LNCaP clone FGC (cell line): ENCODE results near the gene ARID1B.

ENCODE experiments used
- DNase-seq: peaks from one replicate; pipeline ENCODE4 v3.0.0-alpha.2; 2011; ENCODE audit warnings: low read depth
- H3K4me3 ChIP-seq: 2 replicates; pipeline ENCODE4 v1.5.1; 2011; ENCODE audit warnings: mild to moderate bottlenecking, low read depth, low read length, control low read depth
- TF ChIP-seq, protein P1 (sequence below): IDR thresholded peaks from 2 replicates; pipeline ENCODE4 v1.5.1; 2012; ENCODE audit warnings: mild to moderate bottlenecking; ENCODE audit not compliant: control insufficient read depth, insufficient read depth; ENCODE audit errors: extremely low read depth

ARID1B gene

DNA sequence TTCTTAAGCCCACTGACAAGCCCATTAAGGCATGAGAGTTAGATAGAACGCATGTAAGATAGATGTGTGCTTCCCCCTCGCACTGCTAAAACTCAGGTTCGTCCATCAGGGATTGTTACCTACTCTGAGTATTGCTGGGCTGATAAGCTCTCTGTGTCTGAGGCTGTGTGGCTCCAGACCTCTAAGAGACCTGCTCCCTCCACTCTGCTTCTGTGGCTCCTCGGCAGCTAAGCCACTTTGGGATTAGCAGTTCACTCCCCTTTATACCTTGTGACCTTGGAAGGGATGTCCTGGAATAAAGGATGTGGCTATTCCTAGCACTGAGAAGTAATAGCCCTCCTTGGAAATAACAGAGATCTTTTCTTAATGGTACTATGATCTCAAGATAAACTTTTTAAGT, 381.3 kb downstream of the ARID1B start:
- no peak overlapping the region for H3K4me3 ChIP-seq
- no peak for DNase-seq
- TF ChIP-seq, protein P1, sequence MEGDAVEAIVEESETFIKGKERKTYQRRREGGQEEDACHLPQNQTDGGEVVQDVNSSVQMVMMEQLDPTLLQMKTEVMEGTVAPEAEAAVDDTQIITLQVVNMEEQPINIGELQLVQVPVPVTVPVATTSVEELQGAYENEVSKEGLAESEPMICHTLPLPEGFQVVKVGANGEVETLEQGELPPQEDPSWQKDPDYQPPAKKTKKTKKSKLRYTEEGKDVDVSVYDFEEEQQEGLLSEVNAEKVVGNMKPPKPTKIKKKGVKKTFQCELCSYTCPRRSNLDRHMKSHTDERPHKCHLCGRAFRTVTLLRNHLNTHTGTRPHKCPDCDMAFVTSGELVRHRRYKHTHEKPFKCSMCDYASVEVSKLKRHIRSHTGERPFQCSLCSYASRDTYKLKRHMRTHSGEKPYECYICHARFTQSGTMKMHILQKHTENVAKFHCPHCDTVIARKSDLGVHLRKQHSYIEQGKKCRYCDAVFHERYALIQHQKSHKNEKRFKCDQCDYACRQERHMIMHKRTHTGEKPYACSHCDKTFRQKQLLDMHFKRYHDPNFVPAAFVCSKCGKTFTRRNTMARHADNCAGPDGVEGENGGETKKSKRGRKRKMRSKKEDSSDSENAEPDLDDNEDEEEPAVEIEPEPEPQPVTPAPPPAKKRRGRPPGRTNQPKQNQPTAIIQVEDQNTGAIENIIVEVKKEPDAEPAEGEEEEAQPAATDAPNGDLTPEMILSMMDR = no peak

DNA sequence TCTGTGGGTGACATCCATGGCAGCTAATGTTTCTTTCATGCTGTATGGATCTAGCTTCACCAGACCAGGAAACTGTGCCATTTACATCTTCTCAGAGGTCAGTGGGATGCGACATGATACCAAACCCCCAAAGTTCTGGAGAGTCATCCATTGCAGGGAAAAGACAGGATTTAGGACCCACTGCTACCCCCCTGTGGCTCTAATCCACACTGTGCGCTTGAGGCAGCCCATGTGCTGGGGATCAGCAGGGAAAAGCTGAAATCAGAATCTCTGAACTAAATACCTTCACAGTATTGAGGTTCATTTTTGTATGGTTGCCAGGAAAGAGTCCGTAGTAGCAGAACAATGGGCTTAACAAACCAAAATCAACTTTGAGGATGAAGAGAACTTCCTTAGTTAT, 381.7 kb downstream of the ARID1B start:
- DNase-seq = no peak
- H3K4me3 ChIP-seq = no peak overlapping the region
- TF ChIP-seq, protein P1 = no peak

DNA sequence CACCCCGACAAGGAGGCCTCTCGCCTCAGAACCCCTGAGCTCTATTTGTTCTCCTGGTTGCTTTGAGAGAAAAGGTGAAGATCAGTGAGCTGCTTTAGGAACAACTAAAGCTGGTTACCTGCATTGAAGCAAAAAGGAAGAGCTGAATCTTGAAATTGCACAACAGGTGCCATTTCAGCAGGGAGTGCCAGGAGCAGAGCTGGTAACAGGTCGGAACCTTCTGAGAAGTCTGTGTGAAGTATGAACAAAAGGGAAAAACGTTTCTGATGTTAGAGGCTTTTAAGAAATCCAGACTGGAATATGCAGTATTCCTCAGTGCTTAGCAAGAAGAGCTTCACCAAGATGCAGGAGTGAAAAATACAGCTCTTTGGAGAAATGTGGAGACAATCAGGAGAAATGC, 382.2 kb downstream of the ARID1B start:
- no peak for DNase-seq
- H3K4me3 ChIP-seq = no peak overlapping the region
- TF ChIP-seq, protein P1 = no peak

GRCh38 chr6:157161912-157162311, 384.7 kb downstream of the ARID1B start:
- TF ChIP-seq, protein P1 = no peak
- no peak overlapping the region for H3K4me3 ChIP-seq
- no peak for DNase-seq

DNA sequence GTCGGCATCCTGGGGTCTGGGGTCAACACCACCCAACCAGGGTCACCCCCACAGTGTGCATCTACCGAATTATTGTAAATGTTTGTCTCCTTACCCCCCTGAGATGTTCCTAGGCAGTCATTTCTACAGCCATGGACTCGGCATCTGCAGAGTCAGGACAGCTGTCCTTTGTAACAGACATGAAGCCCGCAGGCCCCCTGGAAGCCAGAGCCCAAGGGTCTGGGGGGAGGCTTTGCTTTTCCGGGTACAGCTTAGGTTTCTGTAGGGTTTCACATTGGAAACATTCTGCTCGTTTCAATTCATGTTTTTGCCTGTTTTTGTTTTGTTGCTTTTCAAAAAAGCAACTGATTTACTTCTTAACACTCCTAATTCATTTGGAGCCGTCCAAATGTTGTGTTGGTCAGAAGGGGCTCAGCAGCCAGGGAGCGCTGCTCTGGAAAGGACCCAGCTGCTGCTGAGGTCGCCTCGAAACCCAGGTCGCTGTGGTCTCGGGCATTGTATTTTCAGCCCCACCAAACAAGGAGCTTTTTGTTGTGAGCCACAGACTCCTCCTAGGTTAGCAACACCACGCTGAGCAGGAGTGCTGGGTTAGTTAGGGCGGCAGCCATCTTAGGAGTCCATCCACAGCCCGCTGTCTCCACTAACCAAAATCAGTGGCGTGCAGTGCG, 385.7 kb downstream of the ARID1B start:
- no peak overlapping the region for H3K4me3 ChIP-seq
- DNase-seq = no peak
- TF ChIP-seq, protein P1 = no peak

- no peak overlapping the region for H3K4me3 ChIP-seq
Measured at GRCh38 chr6:157163434-157164159, 386.4 kb downstream of the ARID1B start.

More at GRCh38 chr6:157163434-157164159, 386.4 kb downstream of the ARID1B start:
- no peak for DNase-seq
- TF ChIP-seq, protein P1 = no peak
